Suppressor macrophage treated with lipopolysaccharide for 1 hour (primary cell): ENCODE results near the gene YEATS4.

Source experiments
- DNase-seq, 3 donors: peaks; one replicate each; pipeline ENCODE4 v3.0.0-alpha.2; 2020 to 2022

YEATS4 gene

GRCh38 chr12:69342421-69342820 is 17.1 kb upstream of the YEATS4 start:
- DNase-seq = peak in 2 of 3 donors; percentile 38 to 54

GRCh38 chr12:69343357-69343756 is 16.2 kb upstream of the YEATS4 start:
- peak; percentile 41 to 69 (median 69) for DNase-seq

GRCh38 chr12:69343885-69344612 is 15.5 kb upstream of the YEATS4 start:
- no peak for DNase-seq

GRCh38 chr12:69345077-69345476 is 14.5 kb upstream of the YEATS4 start:
- DNase-seq = no peak

- DNase-seq = no peak
These were observed 13.8 kb upstream of the YEATS4 start for GRCh38 chr12:69345742-69346141.

GRCh38 chr12:69348162-69348938 is 11.2 kb upstream of the YEATS4 start, which contains the start of gene LYZ:
Gene LYZ (plus strand): TSS chr12:69348381. CDS start chr12:69348409, 28 bp downstream.
- DNase-seq = peak; percentile 84 to 90 (median 90)

- DNase-seq = no peak
These were observed 9.4 kb upstream of the YEATS4 start for GRCh38 chr12:69350002-69350626.

GRCh38 chr12:69350777-69351176 is 8.8 kb upstream of the YEATS4 start:
- no peak for DNase-seq

GRCh38 chr12:69351462-69352236 is 7.9 kb upstream of the YEATS4 start:
- no peak for DNase-seq

GRCh38 chr12:69352904-69353303 is 6.6 kb upstream of the YEATS4 start:
- DNase-seq = no peak

- no peak for DNase-seq
These were observed 5.4 kb upstream of the YEATS4 start for GRCh38 chr12:69354172-69354555.

- no peak for DNase-seq
These were observed 4.9 kb upstream of the YEATS4 start for GRCh38 chr12:69354556-69355187.

- no peak for DNase-seq
These were observed 4.0 kb upstream of the YEATS4 start for GRCh38 chr12:69355363-69356028.

- no peak for DNase-seq
These were observed 767 bp downstream of the YEATS4 start for GRCh38 chr12:69360348-69360672.

- DNase-seq = no peak
These were observed 7.3 kb downstream of the YEATS4 start for GRCh38 chr12:69366796-69367195.

- no peak for DNase-seq
These were observed 8.6 kb downstream of the YEATS4 start for GRCh38 chr12:69368171-69368570.

GRCh38 chr12:69383074-69383473 is 23.5 kb downstream of the YEATS4 start:
- no peak for DNase-seq

GRCh38 chr12:69385038-69385437 is 25.5 kb downstream of the YEATS4 start:
- no peak for DNase-seq

GRCh38 chr12:69386921-69387320 is 27.4 kb downstream of the YEATS4 start:
- no peak for DNase-seq

GRCh38 chr12:69388371-69388770 is 28.8 kb downstream of the YEATS4 start:
- peak; percentile 30 to 60 (median 56) for DNase-seq

- DNase-seq = no peak
These were observed 30.3 kb downstream of the YEATS4 start for GRCh38 chr12:69389831-69390230.
